Liver (tissue), 9 donors: ENCODE results near the gene TANC1. TPM values are rescaled to one million over a fixed set of nuclear protein-coding genes. Genes with fewer than 3 reads are reported as not detected.

ENCODE experiments used
- DNase-seq: peaks from one replicate; pipeline ENCODE4 v3.0.0-alpha.2; 2017; ENCODE audit warnings: low spot score
- H3K27ac ChIP-seq, 2 donors: one replicate each; pipeline ENCODE4 v1.7.0; 2013; ENCODE audit warnings: inconsistent platforms in 2 of 2, low read length in 2 of 2, control low read depth in 1 of 2, low read depth in 1 of 2, mild to moderate bottlenecking in 1 of 2
- H3K27me3 ChIP-seq, 4 donors: one replicate each; pipeline versions ENCODE4 v1.6.1 to v1.7.0; 2013; ENCODE audit warnings: low read length in 3 of 4, inconsistent platforms in 1 of 4, mild to moderate bottlenecking in 1 of 4, moderate library complexity in 1 of 4; ENCODE audit not compliant: control insufficient read depth in 4 of 4, insufficient read depth in 4 of 4
- H3K36me3 ChIP-seq, 4 donors: one replicate each; pipeline versions ENCODE4 v1.6.1 to v1.7.0; 2013; ENCODE audit warnings: low read length in 3 of 4, mild to moderate bottlenecking in 3 of 4, low read depth in 1 of 4, moderate library complexity in 1 of 4; ENCODE audit not compliant: control insufficient read depth in 4 of 4, insufficient read depth in 3 of 4
- H3K4me1 ChIP-seq, 4 donors: one replicate each; pipeline versions ENCODE4 v1.6.1 to v1.7.0; 2013; ENCODE audit warnings: low read length in 3 of 4, mild to moderate bottlenecking in 3 of 4, moderate library complexity in 1 of 4; ENCODE audit not compliant: control insufficient read depth in 4 of 4, insufficient read depth in 4 of 4
- H3K4me3 ChIP-seq, 3 donors: one replicate each; pipeline versions ENCODE4 v1.6.1 to v1.7.0; 2013; ENCODE audit warnings: low read length in 3 of 3, control low read depth in 1 of 3, low read depth in 1 of 3, mild to moderate bottlenecking in 1 of 3
- H3K9ac ChIP-seq, 2 donors: one replicate each; pipeline ENCODE4 v1.7.0; 2013; ENCODE audit warnings: low read length in 2 of 2, mild to moderate bottlenecking in 2 of 2, moderate library complexity in 2 of 2, control low read depth in 1 of 2, low read depth in 1 of 2
- H3K9me3 ChIP-seq, 4 donors: one replicate each; pipeline versions ENCODE4 v1.6.1 to v1.7.0; 2013; ENCODE audit warnings: low read length in 3 of 4; ENCODE audit not compliant: control insufficient read depth in 4 of 4
- FOXA2 ChIP-seq: IDR thresholded peaks from 2 replicates; pipeline ENCODE4 v1.6.1; 2016; ENCODE audit warnings: antibody characterized with exemption
- HNF4A ChIP-seq, 2 donors: conservative IDR thresholded peaks; 2 replicates each; pipeline ENCODE4 v1.6.1; 2016; ENCODE audit warnings: antibody characterized with exemption in 2 of 2, mild to moderate bottlenecking in 2 of 2
- HNF4G ChIP-seq: IDR thresholded peaks from 2 replicates; pipeline ENCODE4 v1.6.1; 2016; ENCODE audit warnings: antibody characterized with exemption
- JUND ChIP-seq, 2 donors: IDR thresholded peaks; 2 replicates each; pipeline ENCODE4 v1.6.1; 2016; ENCODE audit warnings: antibody characterized with exemption in 2 of 2
- MAX ChIP-seq: IDR thresholded peaks from 2 replicates; pipeline ENCODE4 v1.6.1; 2016; ENCODE audit warnings: antibody characterized with exemption
- NR2F2 ChIP-seq: IDR thresholded peaks from 2 replicates; pipeline ENCODE4 v1.6.1; 2016; ENCODE audit warnings: antibody characterized with exemption
- RAD21 ChIP-seq, 2 donors: IDR thresholded peaks; 2 replicates each; pipeline ENCODE4 v1.6.1; 2016; ENCODE audit warnings: antibody characterized with exemption in 2 of 2, mild to moderate bottlenecking in 2 of 2
- REST ChIP-seq: IDR thresholded peaks from 2 replicates; pipeline ENCODE4 v1.6.1; 2016; ENCODE audit warnings: antibody characterized with exemption, mild to moderate bottlenecking
- RXRA ChIP-seq, 2 donors: IDR thresholded peaks; 2 replicates each; pipeline ENCODE4 v1.6.1; 2017 to 2018; ENCODE audit warnings: antibody characterized with exemption in 2 of 2, mild to moderate bottlenecking in 1 of 2
- SP1 ChIP-seq: IDR thresholded peaks from 2 replicates; pipeline ENCODE4 v1.6.1; 2018; ENCODE audit warnings: antibody characterized with exemption, mild to moderate bottlenecking
- TAF1 ChIP-seq: conservative IDR thresholded peaks from 2 replicates; pipeline ENCODE4 v1.6.1; 2016; ENCODE audit warnings: antibody characterized with exemption, mild to moderate bottlenecking
- YY1 ChIP-seq: IDR thresholded peaks from 2 replicates; pipeline ENCODE4 v1.6.1; 2016; ENCODE audit warnings: antibody characterized with exemption, mild to moderate bottlenecking
- ZBTB33 ChIP-seq: IDR thresholded peaks from 2 replicates; pipeline ENCODE4 v1.6.1; 2016; ENCODE audit warnings: antibody characterized with exemption
- WGBS: extraction: QIAGEN DNeasy Blood & Tissue Kit; methylation state at CpG from one replicate; pipeline ENCODE4 v1.1.7; 2013; 5-methylcytosine and 5-hydroxymethylcytosine counted together
- polyA plus RNA-seq, 2 donors: library from polyadenylated mRNA; stranded (reverse) in 1 of 2; unstranded in 1 of 2; fragments of 200-250 nt in 1 of 2; fragments of >200 nt in 1 of 2; fragmentation: Nextera tagmentation in 1 of 2; extraction: Ambion mirVana in 1 of 2; gene quantifications; one replicate each; pipeline versions ENCODE4 v1.2.1 to v1.2.3, GENCODE V29; 2013 to 2015
- total RNA-seq, 2 donors: library from RNA; depleted of rRNA; stranded (reverse); fragments of >200 nt; gene quantifications; one replicate each; pipeline ENCODE4 v1.2.3, GENCODE V29; 2014
- donor health status: healthy.
- donor health status: healthy.
- donor health status: healthy.
- donor health status: healthy.
- donor health status: healthy.

TANC1 gene
- total and polyA plus RNA-seq, 4 donors, result 3.7 to 17.7 (median 5.2) TPM

GRCh38 chr2:158953454-158953853 lies 15.0 kb upstream of the TANC1 start:
- H3K4me3 ChIP-seq, result no peak overlapping the region
- H3K36me3 ChIP-seq, result no peaks in the 10 kb centered on the region
- TF ChIP-seq ZBTB33, result no peak
- TF ChIP-seq HNF4A (conservative IDR thresholded peaks at IDR 0.05), result no peak
- no peak for TF ChIP-seq JUND (IDR thresholded peaks at IDR 0.05)
- no peak for TF ChIP-seq RAD21 (IDR thresholded peaks at IDR 0.05)
- no peak overlapping the region for H3K9ac ChIP-seq
- no peaks in the 10 kb centered on the region for H3K27me3 ChIP-seq
- DNase-seq, result no peak
- no peaks in the 10 kb centered on the region for H3K9me3 ChIP-seq
- H3K27ac ChIP-seq, result no peak overlapping the region
- H3K4me1 ChIP-seq, result peaks cover 0 to 5% (median 3%) of the 10 kb centered on the region in 4 donors
- WGBS, result 78% methylated on average over 4 of the region's 4 CpGs

GRCh38 chr2:158953926-158954763 lies 14.3 kb upstream of the TANC1 start:
- no peaks in the 10 kb centered on the region for H3K36me3 ChIP-seq
- H3K4me3 ChIP-seq, result no peak overlapping the region
- no peak overlapping the region for H3K27ac ChIP-seq
- peak; percentile 40 for DNase-seq
- TF ChIP-seq JUND (IDR thresholded peaks at IDR 0.05) (peak in 1 of 2 donors; percentile 40), FOXA2 (no peak), NR2F2 (peak; percentile 57), TAF1 (no peak), HNF4A (conservative IDR thresholded peaks at IDR 0.05) (peak; percentile 84 to 91), ZBTB33 (no peak), SP1 (peak; percentile 46), RXRA (IDR thresholded peaks at IDR 0.05) (peak; percentile 37 to 38), RAD21 (IDR thresholded peaks at IDR 0.05) (peak in 1 of 2 donors; percentile 24), REST (no peak), MAX (no peak), HNF4G (peak; percentile 80), YY1 (no peak)
- no peaks in the 10 kb centered on the region for H3K9me3 ChIP-seq
- no peaks in the 10 kb centered on the region for H3K27me3 ChIP-seq
- WGBS, result 29% methylated on average over 5 of the region's 5 CpGs
- H3K9ac ChIP-seq, result no peak overlapping the region
- H3K4me1 ChIP-seq, result peaks cover 0 to 5% (median 3%) of the 10 kb centered on the region in 4 donors
